ENCODE measurements around the gene DHH.

GRCh38 chr12:49070971-49071370, 23.6 kb downstream of the DHH start:
- TF ChIP-seq TAF1 (IDR thresholded peaks at IDR 0.05; ENCODE audit: low read depth) (no peak), EGR1 (IDR thresholded peaks at IDR 0.05) (no peak), MAX (IDR thresholded peaks at IDR 0.05) (no peak), RAD21 (IDR thresholded peaks at IDR 0.05; ENCODE audit: low read depth) (no peak), EP300 (IDR thresholded peaks at IDR 0.05; ENCODE audit: borderline replicate concordance) (no peak), NFIC (IDR thresholded peaks at IDR 0.05) (no peak)

Data from Ishikawa (cell line).